HG03135 (cell line): ENCODE data around the gene RTN4RL1.
"Not testable (repeated sequence)": the region's sequence is repeated elsewhere in the genome, so short reads cannot be mapped to it uniquely, and the experiment has no call there.

ENCODE experiments used
- ATAC-seq: cut with Tn5 transposase; IDR thresholded peaks from one replicate; pipeline ENCODE4 v1.9.1; 2021; ENCODE audit warnings: mild to moderate bottlenecking, moderate library complexity; ENCODE audit not compliant: unreplicated experiment

The RTN4RL1 gene

GRCh38 chr17:2008332-2009126 is 16.6 kb downstream of the RTN4RL1 start:
- ATAC-seq: no peak

- ATAC-seq: no peak
These were observed 20.6 kb downstream of the RTN4RL1 start for GRCh38 chr17:2004435-2004952.

- ATAC-seq: no peak
These were observed 21.6 kb downstream of the RTN4RL1 start for GRCh38 chr17:2003525-2003924.

GRCh38 chr17:2002767-2003329 is 22.3 kb downstream of the RTN4RL1 start:
- ATAC-seq: no peak

GRCh38 chr17:1999557-2000251 is 25.4 kb downstream of the RTN4RL1 start:
- ATAC-seq: no peak

GRCh38 chr17:1997927-1998742 is 27.0 kb downstream of the RTN4RL1 start:
- ATAC-seq: no peak

GRCh38 chr17:1997289-1997926 is 27.7 kb downstream of the RTN4RL1 start:
- no peak for ATAC-seq

- ATAC-seq: no peak
These were observed 28.3 kb downstream of the RTN4RL1 start for GRCh38 chr17:1996800-1997288.

- no peak for ATAC-seq
These were observed 29.0 kb downstream of the RTN4RL1 start for GRCh38 chr17:1995907-1996799.

GRCh38 chr17:1995321-1995892 is 29.7 kb downstream of the RTN4RL1 start:
- no peak for ATAC-seq

- no peak for ATAC-seq
These were observed 30.4 kb downstream of the RTN4RL1 start for GRCh38 chr17:1994707-1995106.

- no peak for ATAC-seq
These were observed 32.6 kb downstream of the RTN4RL1 start for GRCh38 chr17:1992541-1992940.

- no peak for ATAC-seq
These were observed 36.0 kb downstream of the RTN4RL1 start for GRCh38 chr17:1989135-1989534.

- no peak for ATAC-seq
These were observed 38.2 kb downstream of the RTN4RL1 start for GRCh38 chr17:1986783-1987451.

- ATAC-seq: no peak
These were observed 39.4 kb downstream of the RTN4RL1 start for GRCh38 chr17:1985686-1986085.

- ATAC-seq: no peak
These were observed 40.0 kb downstream of the RTN4RL1 start for GRCh38 chr17:1985093-1985492.

GRCh38 chr17:1982793-1983366 is 42.3 kb downstream of the RTN4RL1 start:
- ATAC-seq: not testable (repeated sequence)

- no peak for ATAC-seq
These were observed 44.4 kb downstream of the RTN4RL1 start for GRCh38 chr17:1980665-1981250.
